ENCODE measurements around the gene PRR14L.
A peak's percentile ranks its signal among the peaks of the same experiment; 100 is the strongest.
"Not testable (repeated sequence)": the region's sequence is repeated elsewhere in the genome, so short reads cannot be mapped to it uniquely, and the experiment has no call there.

PRR14L gene

DNA sequence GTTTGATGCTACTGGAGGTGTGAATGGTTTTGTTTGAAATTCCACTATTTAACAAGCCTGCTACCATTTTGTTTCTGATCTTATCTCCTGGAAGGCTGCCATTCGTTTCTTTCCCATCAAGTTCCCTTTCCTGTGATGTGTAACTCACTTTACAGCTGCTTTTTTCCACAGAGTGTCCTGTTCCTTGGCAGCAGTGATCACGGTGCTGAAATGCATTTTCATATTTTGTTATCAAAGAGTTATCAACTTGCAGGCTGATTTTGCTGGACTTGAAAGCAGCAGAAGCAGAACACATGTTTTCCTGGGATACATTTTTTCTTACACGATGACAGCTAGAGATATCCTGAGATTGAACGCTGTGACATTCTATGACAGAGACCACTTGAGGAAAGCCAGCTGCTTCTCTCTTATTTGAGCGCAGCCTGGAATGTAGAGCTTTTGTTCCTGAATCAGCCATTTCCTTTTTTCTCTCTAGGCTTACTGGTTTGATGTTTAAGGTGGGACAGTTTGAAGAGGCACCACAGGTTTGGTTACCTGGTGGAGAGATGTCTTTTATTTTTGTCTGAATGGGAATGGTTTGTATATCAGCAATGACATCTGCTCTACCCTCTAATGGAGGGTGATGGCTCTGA, 34.7 kb downstream of the PRR14L start:
- H3K4me1 ChIP-seq (ENCODE audit: control insufficient read depth, insufficient read depth, low read length): no peaks in the 10 kb centered on the region
- peaks cover 73% of the 10 kb centered on the region for H3K36me3 ChIP-seq (ENCODE audit: insufficient read depth, low read length)
- H3K9me3 ChIP-seq (replicated peaks; ENCODE audit: low read length): no peaks in the 10 kb centered on the region

DNA sequence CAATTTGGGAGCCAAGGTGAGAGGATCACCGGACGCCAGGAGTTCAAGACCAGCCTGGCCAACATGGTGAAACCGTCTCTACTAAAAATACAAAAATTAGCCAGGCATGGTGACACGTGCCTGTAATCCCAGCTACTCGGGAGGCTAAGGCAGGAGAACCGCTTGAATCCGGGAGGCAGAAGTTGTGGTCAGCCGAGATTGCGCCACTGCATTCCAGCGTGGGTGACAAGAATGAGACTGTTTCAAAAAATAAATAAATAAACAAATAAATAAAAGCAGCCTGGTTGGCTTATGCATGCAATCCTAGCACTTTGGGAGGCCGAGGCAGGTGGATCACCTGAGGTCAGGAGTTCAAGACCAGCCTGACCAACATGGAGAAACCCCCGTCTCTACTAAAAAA, 38.7 kb downstream of the PRR14L start:
- H3K4me2 ChIP-seq (ENCODE audit: low read length); H3K9me3 ChIP-seq (replicated peaks; ENCODE audit: low read length); H3K4me1 ChIP-seq (ENCODE audit: control insufficient read depth, insufficient read depth, low read length); H3K9ac ChIP-seq (ENCODE audit: low read depth, low read length); H3K4me3 ChIP-seq (ENCODE audit: low read length); H3K27me3 ChIP-seq (ENCODE audit: control insufficient read depth, insufficient read depth, low read length): not testable (repeated sequence)
- peaks cover 46% of the 10 kb centered on the region for H3K36me3 ChIP-seq (ENCODE audit: insufficient read depth, low read length)

More for the DNA sequence above, 34.7 kb downstream of the PRR14L start:
- H3K4me2 ChIP-seq (ENCODE audit: low read length): no peak overlapping the region
- H3K9ac ChIP-seq (ENCODE audit: low read depth, low read length): no peak overlapping the region
- H3K27me3 ChIP-seq (ENCODE audit: control insufficient read depth, insufficient read depth, low read length): no peaks in the 10 kb centered on the region
- no peak overlapping the region for H3K4me3 ChIP-seq (ENCODE audit: low read length)

DNA sequence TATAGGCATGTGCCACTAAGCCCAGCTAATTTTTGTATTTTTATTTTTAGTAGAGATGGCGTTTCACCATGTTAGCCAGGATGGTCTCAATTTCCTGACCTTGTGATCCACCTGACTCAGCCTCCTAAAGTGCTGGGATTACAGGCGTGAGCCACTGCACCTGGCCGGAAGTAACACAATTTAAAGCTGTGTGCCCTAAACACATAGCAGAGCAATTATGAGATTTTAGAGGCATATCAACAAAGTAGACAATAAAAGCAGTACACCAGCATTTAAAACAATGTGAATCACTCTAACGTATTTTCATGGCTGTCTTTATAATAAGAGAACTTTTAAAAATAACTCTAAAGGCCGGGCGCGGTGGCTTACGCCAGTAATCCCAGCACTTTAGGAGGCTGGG, 42.4 kb downstream of the PRR14L start:
- no peak overlapping the region for H3K4me2 ChIP-seq (ENCODE audit: low read length)
- H3K4me1 ChIP-seq (ENCODE audit: control insufficient read depth, insufficient read depth, low read length): no peaks in the 10 kb centered on the region
- no peaks in the 10 kb centered on the region for H3K9me3 ChIP-seq (replicated peaks; ENCODE audit: low read length)
- no peak overlapping the region for H3K9ac ChIP-seq (ENCODE audit: low read depth, low read length)
- peaks cover 27% of the 10 kb centered on the region for H3K36me3 ChIP-seq (ENCODE audit: insufficient read depth, low read length)
- H3K27me3 ChIP-seq (ENCODE audit: control insufficient read depth, insufficient read depth, low read length): no peaks in the 10 kb centered on the region
- H3K4me3 ChIP-seq (ENCODE audit: low read length): no peak overlapping the region

DNA sequence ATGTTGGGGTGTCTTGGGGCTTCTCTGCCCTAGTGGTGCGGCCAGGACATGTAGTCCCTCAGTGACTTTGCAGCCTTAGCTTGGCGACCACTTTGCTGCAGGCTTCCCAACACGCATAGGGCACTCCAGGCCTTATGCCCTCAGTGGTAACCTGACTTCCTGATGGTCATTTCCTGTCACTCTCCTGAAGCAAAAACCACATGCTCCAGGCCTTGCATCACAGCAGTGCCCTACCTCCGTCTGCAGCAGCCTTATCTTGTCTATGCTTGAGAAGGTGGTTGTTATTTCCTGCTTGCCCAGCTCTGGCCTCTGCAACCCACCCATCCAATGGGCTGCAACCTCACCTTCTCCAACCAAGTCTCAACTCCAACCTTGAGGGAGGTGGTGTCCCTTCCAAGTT, 54.5 kb downstream of the PRR14L start:
- Histone ChIP-seq H3K27me3 (ENCODE audit: control insufficient read depth, insufficient read depth, low read length) (no peaks in the 10 kb centered on the region), H3K4me3 (ENCODE audit: low read length) (no peak overlapping the region), H3K9ac (ENCODE audit: low read depth, low read length) (no peak overlapping the region), H3K4me1 (ENCODE audit: control insufficient read depth, insufficient read depth, low read length) (peaks cover 8% of the 10 kb centered on the region), H3K4me2 (ENCODE audit: low read length) (no peak overlapping the region), H3K36me3 (ENCODE audit: insufficient read depth, low read length) (peaks cover 52% of the 10 kb centered on the region), H3K9me3 (replicated peaks; ENCODE audit: low read length) (no peaks in the 10 kb centered on the region)

DNA sequence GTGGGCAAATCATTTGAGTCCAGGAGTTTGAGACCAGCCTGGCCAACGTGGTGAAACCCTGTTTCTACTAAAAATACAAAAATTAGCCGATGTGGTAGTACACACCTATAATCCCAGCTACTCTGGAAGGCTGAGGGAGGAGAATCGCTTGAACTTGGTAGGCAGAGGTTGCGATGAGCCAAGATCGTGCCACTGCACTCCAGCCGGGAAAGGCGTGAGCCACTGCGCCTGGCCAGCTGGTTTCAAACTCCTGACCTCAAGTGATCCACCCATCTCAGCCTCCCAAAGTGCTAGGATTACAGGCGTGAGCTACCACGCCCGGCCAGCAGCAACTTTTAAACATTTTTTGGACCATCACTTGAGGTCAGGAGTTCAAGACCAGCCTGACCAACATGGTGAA, 55.9 kb downstream of the PRR14L start:
- H3K36me3 ChIP-seq (ENCODE audit: insufficient read depth, low read length): peaks cover 46% of the 10 kb centered on the region
- H3K4me2 ChIP-seq (ENCODE audit: low read length): not testable (repeated sequence)

DNA sequence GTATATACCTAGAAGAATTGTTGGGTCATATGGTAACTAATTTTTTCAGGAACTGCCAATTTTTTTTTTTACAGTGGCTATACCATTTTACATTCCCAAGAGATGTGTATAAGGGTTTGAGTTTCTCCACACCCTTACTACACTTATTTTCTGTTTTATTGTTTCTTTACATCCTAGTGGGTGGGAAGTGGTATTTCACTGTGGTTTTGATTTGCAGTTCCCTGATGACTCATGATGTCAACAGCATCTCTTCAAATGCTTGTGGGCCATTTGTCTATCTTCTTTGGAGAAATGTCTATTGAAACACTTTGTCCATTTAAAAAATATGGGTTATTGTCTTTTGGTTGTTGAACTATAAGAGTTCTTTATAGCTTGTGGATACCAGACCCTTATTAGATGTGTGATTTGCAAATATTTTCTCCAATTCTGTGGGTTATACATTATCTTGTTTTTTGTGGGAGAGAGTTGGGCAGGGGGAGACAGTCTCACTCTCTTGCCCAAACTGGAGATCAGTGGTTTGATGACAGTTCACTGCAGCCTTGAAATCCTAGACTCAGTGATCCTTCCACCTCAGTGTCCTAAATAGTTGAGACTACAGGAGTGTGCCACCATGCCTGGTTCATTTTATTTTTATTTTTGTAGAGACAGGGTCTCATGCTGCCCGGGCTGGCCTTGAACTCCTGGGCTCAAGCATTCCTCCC, 57.6 kb downstream of the PRR14L start:
- Histone ChIP-seq H3K4me2 (ENCODE audit: low read length) (no peak overlapping the region), H3K4me1 (ENCODE audit: control insufficient read depth, insufficient read depth, low read length) (peaks cover 8% of the 10 kb centered on the region), H3K36me3 (ENCODE audit: insufficient read depth, low read length) (peaks cover 42% of the 10 kb centered on the region), H3K9ac (ENCODE audit: low read depth, low read length) (no peak overlapping the region), H3K4me3 (ENCODE audit: low read length) (no peak overlapping the region), H3K9me3 (replicated peaks; ENCODE audit: low read length) (no peaks in the 10 kb centered on the region), H3K27me3 (ENCODE audit: control insufficient read depth, insufficient read depth, low read length) (no peaks in the 10 kb centered on the region)

More for the DNA sequence above, 55.9 kb downstream of the PRR14L start:
- not testable (repeated sequence) for H3K4me3 ChIP-seq (ENCODE audit: low read length); H3K4me1 ChIP-seq (ENCODE audit: control insufficient read depth, insufficient read depth, low read length); H3K9me3 ChIP-seq (replicated peaks; ENCODE audit: low read length); H3K9ac ChIP-seq (ENCODE audit: low read depth, low read length); H3K27me3 ChIP-seq (ENCODE audit: control insufficient read depth, insufficient read depth, low read length)

DNA sequence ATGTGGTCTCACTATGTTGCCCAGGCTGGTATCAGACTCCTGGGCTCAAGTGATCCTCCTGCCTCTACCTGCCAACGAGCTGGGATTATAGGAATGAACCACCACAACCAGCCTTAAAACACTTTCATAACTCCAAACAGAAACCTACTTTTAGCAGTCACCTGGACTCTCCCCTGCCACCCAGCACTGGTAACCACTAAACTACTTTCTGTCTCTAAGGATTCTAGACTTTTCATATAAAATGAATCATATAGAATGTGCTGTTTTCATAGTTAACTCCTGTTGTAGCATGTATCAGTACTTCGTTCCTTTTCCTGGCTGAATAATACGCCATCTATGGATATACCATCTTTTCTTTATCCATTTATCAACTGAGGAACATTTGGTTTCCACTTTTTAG, 58.5 kb downstream of the PRR14L start:
- no peak overlapping the region for H3K4me2 ChIP-seq (ENCODE audit: low read length)
- no peaks in the 10 kb centered on the region for H3K9me3 ChIP-seq (replicated peaks; ENCODE audit: low read length)
- no peaks in the 10 kb centered on the region for H3K27me3 ChIP-seq (ENCODE audit: control insufficient read depth, insufficient read depth, low read length)
- H3K4me3 ChIP-seq (ENCODE audit: low read length): no peak overlapping the region
- H3K9ac ChIP-seq (ENCODE audit: low read depth, low read length): no peak overlapping the region
- H3K36me3 ChIP-seq (ENCODE audit: insufficient read depth, low read length): peaks cover 44% of the 10 kb centered on the region
- H3K4me1 ChIP-seq (ENCODE audit: control insufficient read depth, insufficient read depth, low read length): peaks cover 8% of the 10 kb centered on the region

DNA sequence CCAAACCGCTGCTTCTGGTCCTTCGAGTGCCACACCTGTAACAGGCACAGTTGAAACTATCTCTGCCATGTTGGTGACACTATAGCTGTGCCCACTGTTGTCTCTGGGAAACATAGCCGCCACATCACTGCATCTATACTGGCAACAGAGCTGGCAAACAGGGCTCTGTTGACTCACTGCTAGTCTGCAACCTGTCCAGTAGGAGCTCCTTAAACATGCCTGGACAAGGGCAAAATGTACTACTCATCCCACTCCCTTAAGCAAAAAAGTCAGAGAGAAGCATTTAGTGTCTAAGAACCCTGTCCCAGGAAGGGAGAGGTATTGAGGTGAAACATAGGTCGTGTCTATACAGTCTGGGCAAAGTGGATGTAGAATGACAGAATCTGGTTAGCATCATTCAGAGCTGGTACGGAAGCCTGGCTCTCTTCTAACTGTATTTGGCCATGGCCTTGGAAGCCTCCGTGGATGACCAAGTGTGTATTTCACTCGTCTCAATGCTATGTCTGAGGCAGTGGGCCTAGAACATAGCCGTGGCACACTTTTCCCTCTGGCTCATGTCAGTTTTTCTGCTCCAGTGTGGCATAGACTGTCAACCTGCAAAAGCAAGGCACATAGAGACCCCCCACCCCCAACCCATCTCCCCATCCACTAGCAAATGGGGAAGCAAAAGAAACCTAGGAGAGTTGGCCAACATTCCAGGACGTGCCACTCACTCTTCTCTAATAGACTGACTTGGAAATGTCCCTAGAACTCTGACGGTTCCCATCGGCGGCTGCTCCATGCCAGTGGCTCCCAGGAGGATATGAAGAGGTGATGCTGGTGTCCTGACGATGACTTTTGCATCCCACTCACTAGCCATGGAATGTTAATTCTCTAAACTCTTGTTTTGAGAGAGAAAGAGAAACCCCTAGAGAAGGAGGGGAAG, 66.5 kb downstream of the PRR14L start:
- H3K4me1 ChIP-seq (ENCODE audit: control insufficient read depth, insufficient read depth, low read length): peaks cover 40% of the 10 kb centered on the region
- no peak overlapping the region for H3K4me3 ChIP-seq (ENCODE audit: low read length)
- H3K9ac ChIP-seq (ENCODE audit: low read depth, low read length): no peak overlapping the region
- no peak overlapping the region for H3K4me2 ChIP-seq (ENCODE audit: low read length)
- no peaks in the 10 kb centered on the region for H3K27me3 ChIP-seq (ENCODE audit: control insufficient read depth, insufficient read depth, low read length)
- peaks cover 46% of the 10 kb centered on the region for H3K36me3 ChIP-seq (ENCODE audit: insufficient read depth, low read length)
- no peaks in the 10 kb centered on the region for H3K9me3 ChIP-seq (replicated peaks; ENCODE audit: low read length)

DNA sequence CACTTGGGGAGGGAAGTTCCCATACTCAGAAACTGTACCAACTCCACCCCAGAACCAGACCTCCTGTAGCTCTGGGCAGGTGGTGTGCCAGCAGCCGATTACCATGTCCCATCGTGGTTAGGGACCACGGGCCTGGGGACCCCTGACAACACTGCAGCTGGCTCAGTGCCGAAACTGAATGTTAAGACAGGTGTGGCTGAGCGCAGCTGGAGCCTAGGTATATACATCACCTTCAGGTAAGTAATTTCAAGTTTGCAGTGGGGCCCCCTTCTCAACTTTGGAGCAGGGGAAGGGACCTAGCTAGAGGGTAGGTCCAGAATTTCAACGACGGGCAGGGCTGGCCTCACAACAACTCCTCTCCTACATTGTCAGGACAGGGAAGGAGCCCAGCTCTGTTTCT, 67.2 kb downstream of the PRR14L start:
- Histone ChIP-seq H3K9me3 (replicated peaks; ENCODE audit: low read length) (no peaks in the 10 kb centered on the region), H3K36me3 (ENCODE audit: insufficient read depth, low read length) (peaks cover 46% of the 10 kb centered on the region), H3K27me3 (ENCODE audit: control insufficient read depth, insufficient read depth, low read length) (no peaks in the 10 kb centered on the region), H3K4me2 (ENCODE audit: low read length) (no peak overlapping the region), H3K4me3 (ENCODE audit: low read length) (no peak overlapping the region), H3K4me1 (ENCODE audit: control insufficient read depth, insufficient read depth, low read length) (peaks cover 40% of the 10 kb centered on the region), H3K9ac (ENCODE audit: low read depth, low read length) (no peak overlapping the region)

DNA sequence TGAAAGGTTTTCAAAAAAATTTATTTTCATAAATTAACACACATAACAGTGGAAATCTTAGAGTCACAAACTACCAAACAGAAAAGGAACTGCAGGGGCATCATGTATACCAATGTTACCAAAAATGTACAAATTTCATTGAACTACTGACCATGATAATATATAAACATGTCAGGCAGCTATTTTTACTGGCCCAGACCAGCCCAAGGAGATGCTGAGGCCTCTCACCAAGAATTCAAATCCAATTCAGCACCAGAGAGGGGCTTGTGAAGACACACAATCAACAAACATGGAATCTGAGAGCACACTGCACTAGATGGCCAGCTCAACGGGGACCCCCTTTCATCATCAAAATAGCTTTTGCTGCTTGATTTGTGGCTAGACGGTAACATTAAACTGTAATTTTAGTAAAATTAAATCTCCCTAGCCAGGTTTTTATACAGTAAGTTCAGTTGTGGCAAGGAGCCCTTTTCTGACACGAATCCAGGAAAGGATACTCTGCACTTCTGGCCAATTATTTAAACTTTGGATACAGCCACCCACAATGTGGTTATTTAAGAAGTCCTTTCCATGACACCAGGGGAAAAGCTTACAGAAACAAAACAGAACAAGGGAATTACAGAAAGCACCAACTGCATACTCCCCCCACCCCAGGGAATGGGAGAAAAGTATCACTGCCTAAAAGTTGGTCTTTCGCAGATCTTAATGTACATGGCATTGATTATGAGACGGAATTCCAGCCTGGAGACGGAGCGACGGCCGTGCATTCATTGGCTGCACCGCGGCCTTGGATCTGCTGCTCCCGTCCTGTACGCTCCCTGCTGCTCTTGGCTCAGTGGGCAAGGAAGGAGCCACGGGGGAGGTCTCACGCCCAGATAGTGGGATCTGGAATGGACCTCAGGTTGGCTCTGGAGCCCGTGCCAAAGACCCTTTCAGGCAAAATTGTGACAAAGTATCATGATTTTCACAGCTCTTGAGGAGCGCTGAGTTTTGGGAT, 68.3 kb downstream of the PRR14L start:
- H3K9ac ChIP-seq (ENCODE audit: low read depth, low read length): peak overlapping the region; percentile 63
- H3K4me2 ChIP-seq (ENCODE audit: low read length): peak overlapping the region; percentile 54
- H3K27me3 ChIP-seq (ENCODE audit: control insufficient read depth, insufficient read depth, low read length): no peaks in the 10 kb centered on the region
- H3K4me3 ChIP-seq (ENCODE audit: low read length): peak overlapping the region; percentile 25
- peaks cover 43% of the 10 kb centered on the region for H3K36me3 ChIP-seq (ENCODE audit: insufficient read depth, low read length)
- H3K4me1 ChIP-seq (ENCODE audit: control insufficient read depth, insufficient read depth, low read length): peaks cover 40% of the 10 kb centered on the region
- no peaks in the 10 kb centered on the region for H3K9me3 ChIP-seq (replicated peaks; ENCODE audit: low read length)

Data from skeletal muscle satellite cell (primary cell).